RPMI8226 (cell line): Measurements from ENCODE around the gene REV1.
"Not testable (repeated sequence)": the region's sequence is repeated elsewhere in the genome, so short reads cannot be mapped to it uniquely, and the experiment has no call there.

Experiments used
- DNase-seq: peaks from one replicate; pipeline ENCODE4 v3.0.0-alpha.2; 2015

REV1 gene

GRCh38 chr2:99485824-99486223 lies 4.0 kb downstream of the REV1 start:
- DNase-seq: no peak

GRCh38 chr2:99485411-99485810 lies 4.4 kb downstream of the REV1 start:
- no peak for DNase-seq

- no peak for DNase-seq
Measured at GRCh38 chr2:99484205-99484604, 5.6 kb downstream of the REV1 start.

GRCh38 chr2:99481941-99482340 lies 7.9 kb downstream of the REV1 start:
- no peak for DNase-seq

GRCh38 chr2:99481527-99481926 lies 8.3 kb downstream of the REV1 start:
- DNase-seq: no peak

DNA sequence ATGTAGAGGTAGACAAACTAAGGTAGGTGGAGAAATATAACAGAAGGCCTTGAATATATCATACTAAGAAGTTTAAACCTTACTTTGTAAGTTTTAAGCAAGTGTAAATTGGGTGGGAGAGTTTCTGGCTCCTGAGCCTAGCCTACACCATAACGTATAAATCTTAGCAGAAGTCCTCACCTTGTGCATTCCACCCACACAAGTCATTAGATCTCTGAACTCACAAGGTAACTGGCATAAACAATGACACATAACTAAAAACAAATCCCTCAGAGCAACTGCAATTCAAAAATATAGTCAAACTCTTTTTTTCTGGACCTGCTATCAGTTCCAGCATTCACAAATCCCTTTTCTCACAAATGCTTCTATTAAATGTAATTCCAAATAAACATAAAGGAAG lies 9.4 kb downstream of the REV1 start:
- DNase-seq: no peak

- DNase-seq: no peak
Measured at GRCh38 chr2:99478632-99479031, 11.2 kb downstream of the REV1 start.

DNA sequence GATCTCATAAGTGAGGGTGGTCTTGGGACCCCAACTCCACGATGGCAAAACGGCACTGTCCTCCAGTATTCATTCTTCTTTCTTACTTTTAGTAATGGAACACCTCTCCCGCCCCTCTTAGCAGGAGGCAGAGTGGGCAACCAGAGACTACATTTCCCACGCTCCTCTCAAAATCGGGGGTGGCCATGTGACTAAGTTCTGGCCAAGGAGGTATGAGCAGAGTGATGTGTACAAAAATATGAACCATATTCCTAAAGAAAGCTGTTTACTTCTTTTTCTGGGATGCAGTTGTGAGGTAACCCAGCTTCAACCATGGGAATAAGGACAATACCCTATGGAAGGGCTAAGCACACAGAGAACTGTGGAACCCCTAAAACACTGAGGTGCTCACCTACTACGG lies 12.8 kb downstream of the REV1 start:
- no peak for DNase-seq

GRCh38 chr2:99476629-99477028 lies 13.2 kb downstream of the REV1 start:
- DNase-seq: no peak

GRCh38 chr2:99475095-99475494 lies 14.7 kb downstream of the REV1 start:
- not testable (repeated sequence) for DNase-seq

DNA sequence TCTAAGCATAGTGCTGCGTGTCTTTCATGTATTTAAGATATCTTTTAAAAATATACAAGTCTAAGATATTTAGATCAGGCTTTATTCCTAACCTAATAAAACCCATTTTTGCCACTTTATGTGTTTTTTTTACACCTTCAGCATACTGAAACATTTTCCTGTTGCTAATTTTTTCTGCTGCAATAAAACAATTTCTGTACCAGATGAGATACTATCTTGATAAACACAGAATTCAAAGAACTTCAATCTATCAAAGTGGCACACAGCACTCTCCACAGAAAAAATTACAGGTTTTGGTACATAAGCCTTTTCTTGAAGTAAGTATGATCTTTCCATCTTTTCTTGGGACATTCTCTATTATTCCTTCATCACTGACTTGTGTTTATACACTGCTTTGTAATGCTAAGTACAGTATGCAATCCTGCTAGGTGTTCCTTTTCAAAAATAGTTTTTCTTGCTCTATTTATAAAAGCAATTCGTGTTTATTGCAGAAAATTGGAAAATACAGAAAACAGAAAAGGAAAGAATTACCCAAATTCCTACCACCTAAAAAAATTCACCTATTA lies 16.2 kb downstream of the REV1 start:
- DNase-seq: no peak

DNA sequence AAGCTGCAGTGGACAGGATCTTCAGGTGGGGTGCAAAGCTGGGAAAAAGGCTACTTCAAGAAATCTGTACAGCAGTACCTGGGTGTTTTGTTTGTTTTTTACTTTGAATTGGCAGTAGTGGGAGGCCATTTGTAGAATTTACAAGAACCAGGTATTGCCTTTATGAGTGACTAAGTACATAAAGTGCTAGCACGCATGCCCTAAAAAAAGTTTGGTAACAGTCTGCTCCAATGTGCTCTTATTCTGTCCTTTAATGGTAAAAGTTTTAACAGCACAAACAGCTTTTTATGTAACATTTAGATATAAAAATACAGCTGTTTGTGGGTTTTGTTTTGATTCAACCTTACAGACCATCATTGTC lies 17.2 kb downstream of the REV1 start:
- DNase-seq: no peak

GRCh38 chr2:99471654-99472599 lies 17.9 kb downstream of the REV1 start:
- no peak for DNase-seq

- DNase-seq: no peak
Measured at GRCh38 chr2:99470957-99471356, 18.9 kb downstream of the REV1 start.

DNA sequence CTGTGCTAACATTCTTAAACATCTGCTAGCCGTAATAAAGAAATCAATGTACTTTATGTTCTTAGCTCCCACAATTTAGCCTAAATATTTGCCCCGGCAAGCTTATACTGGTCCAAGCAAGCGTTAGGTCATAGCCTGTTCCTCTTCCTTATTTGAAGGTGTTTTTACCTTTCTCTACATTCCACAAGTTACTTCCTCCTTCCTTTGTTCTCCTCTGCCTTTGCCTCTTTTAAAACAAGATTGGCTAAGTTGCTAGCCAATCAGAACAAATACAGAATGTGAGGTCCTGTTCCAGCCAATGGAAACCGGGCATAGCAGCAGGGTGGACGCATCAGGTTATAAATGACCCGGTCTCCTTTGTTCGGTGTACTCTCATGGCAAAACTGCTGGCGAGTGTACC lies 19.4 kb downstream of the REV1 start:
- DNase-seq: not testable (repeated sequence)

DNA sequence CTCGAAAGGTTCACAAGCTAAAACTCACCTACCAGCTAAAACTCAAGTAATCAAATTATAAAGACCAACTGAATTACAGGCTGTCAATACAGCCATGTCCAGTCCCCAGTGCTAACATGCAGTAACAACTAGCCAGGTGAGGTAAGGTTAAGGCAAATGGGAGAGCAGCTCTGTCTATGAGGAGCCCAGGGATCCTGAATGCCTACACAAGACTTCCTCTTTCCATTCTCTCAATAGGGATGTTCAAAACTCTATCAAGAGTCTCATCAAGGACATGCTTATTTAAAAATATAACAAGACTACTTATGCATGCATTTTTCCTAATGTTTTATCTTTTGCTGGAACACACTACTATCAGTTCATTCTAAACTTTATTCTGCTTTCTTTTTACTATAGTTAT lies 20.4 kb downstream of the REV1 start:
- DNase-seq: no peak

DNA sequence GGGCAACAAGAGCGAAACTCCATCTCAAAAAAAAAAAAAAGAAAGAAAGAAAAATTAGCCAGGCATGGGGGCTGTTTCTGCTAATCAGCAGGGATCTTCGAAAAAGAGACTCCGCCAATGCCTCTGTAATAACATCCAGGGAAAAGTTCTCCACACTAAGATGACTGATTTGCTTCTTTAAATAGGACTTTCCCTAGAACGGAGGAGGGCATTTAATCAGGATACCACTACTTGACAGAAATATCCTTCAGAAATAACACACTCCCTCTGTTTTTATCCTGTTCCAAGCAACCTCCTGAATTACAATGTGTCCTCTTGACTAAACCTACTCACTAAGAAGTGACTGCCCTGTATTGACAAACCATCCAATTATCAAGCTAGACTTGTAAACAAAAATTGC lies 21.7 kb downstream of the REV1 start:
- no peak for DNase-seq

GRCh38 chr2:99467390-99467789 lies 22.4 kb downstream of the REV1 start:
- DNase-seq: no peak

- no peak for DNase-seq
Measured at GRCh38 chr2:99461828-99462483, 27.9 kb downstream of the REV1 start.

DNA sequence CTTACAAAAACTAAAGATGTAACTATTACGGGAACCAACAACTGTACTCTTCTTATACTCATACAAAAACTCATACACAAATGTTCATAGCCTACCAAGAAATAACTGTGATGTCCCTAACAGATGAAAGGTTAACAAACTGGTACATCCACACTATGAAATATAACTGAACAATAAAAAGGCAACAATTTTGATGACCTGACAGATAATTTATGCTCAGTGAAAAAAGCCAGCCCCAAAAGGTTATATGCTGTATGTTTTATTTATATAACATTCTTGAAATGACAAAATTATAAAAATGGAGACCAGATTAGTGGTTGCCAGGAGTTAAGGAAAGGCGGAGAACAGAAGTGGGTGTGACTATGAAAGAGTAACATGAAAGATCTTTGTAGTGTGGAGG lies 31.3 kb downstream of the REV1 start:
- no peak for DNase-seq

- DNase-seq: no peak
Measured at GRCh38 chr2:99451686-99452085, 38.1 kb downstream of the REV1 start.

- no peak for DNase-seq
Measured at GRCh38 chr2:99451280-99451679, 38.5 kb downstream of the REV1 start.

DNA sequence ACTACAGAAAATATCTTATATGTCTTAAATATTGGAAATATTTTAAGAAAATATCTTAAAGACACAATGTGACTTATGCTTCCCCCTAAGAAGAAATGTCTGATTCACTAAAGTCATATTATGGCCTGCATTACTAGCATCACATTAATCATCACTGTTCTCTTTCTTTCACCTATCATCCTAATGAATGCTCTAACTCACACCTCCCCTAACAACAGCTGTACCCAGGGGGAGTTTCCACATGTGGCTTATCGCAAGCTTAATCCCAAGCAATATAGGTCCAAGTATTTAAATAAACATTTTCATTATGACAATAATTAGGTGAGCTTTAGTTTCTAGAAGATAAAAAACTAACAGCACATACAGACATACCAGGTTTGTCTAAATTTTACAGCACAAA lies 39.6 kb downstream of the REV1 start:
- DNase-seq: no peak

DNA sequence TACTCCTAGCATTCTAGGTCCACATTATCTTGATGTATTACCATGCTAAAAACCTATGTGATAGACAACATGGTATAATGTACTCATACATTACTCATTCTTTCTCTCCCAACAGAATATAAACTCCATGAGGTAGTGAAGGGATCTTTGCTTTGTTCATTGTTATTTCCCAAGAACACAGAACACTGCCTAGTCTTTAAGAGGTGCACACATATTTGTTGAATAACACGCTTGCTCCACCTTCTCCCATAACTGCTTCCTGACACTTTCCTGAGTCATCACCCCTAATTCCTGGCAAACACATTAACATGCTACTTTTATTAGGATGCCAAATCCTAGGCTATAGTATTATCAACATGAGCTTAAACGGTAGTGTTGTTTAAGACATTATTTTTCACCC lies 41.3 kb downstream of the REV1 start:
- DNase-seq: no peak
